HepG2 (cell line): ENCODE data around the gene TRIM37. TPM values are rescaled to one million over a fixed set of nuclear protein-coding genes. Genes with fewer than 3 reads are reported as not detected.

ENCODE experiments used
- ATAC-seq: fragments of 200-7000 bp; cut with Tn5 transposase; 3 replicates; pipeline ENCODE4 v1.9.1; 2020; ENCODE audit warnings: mild to moderate bottlenecking, moderate library complexity
- BruUV-seq: library from RNA; stranded (reverse); fragments of 400-500 nt; replicated peaks from 2 replicates; lab custom pipeline; 2021; lab: Mats Ljungman, UMichigan
- CTCF ChIA-PET: fragments of 300-600 bp; formaldehyde crosslinking; extraction: SDS; loops from one replicate; lab custom pipeline; 2021; ENCODE audit warnings: low total read pairs, inconsistent platforms, low intra/inter-chr PET ratio; lab: Yijun Ruan, JAX
- POLR2A ChIA-PET: fragments of 350-600 bp; sonication (Branson Sonifier 250); formaldehyde crosslinking; loops from one replicate; lab custom pipeline; 2020; ENCODE audit warnings: antibody characterized with exemption, inconsistent platforms; lab: Yijun Ruan, JAX
- DNase-seq: peaks from one replicate; pipeline ENCODE4 v3.0.0-alpha.2; 2015; ENCODE audit warnings: low spot score
- FAIRE-seq: peaks from 3 replicates; lab custom pipeline; 2011; peaks lifted over from hg19 to GRCh38; lab: Jason Lieb, UNC
- H2AFZ ChIP-seq: one replicate; pipeline ENCODE4 v1.6.1; 2011; ENCODE audit warnings: low read length, inconsistent platforms
- H3K27ac ChIP-seq: fragments of 300-600 bp; 3 replicates; pipeline ENCODE4 v1.8.0; 2011; ENCODE audit warnings: mixed run types, mild to moderate bottlenecking, mixed read lengths, low read length, inconsistent platforms; ENCODE audit not compliant: insufficient read depth; ENCODE audit errors: extremely low read length
- H3K27me3 ChIP-seq, 2 experiments: fragments of 200-600 bp in 1 of 2; 2 replicates in 1 of 2; 3 replicates in 1 of 2; pipeline versions ENCODE4 v1.6.0 to v1.8.0; 2011; ENCODE audit warnings: low read length in 2 of 2, mild to moderate bottlenecking in 2 of 2, moderate library complexity in 2 of 2, inconsistent platforms in 1 of 2; ENCODE audit not compliant: insufficient read depth in 2 of 2, control insufficient read depth in 1 of 2
- H3K36me3 ChIP-seq, 2 experiments: fragments of 200-600 bp in 1 of 2; replicated peaks in 1 of 2; 2 replicates in 1 of 2; 3 replicates in 1 of 2; pipeline versions ENCODE4 v1.5.1 to v1.8.0; 2011; ENCODE audit warnings: low read length in 2 of 2, inconsistent platforms in 1 of 2; ENCODE audit not compliant: insufficient read depth in 2 of 2, control insufficient read depth in 1 of 2
- H3K4me1 ChIP-seq: 2 replicates; pipeline ENCODE4 v1.5.1; 2012; ENCODE audit warnings: low read length, inconsistent platforms; ENCODE audit not compliant: insufficient read depth
- H3K4me2 ChIP-seq: 2 replicates; pipeline ENCODE4 v1.6.0; 2011; ENCODE audit warnings: low read depth, low read length, inconsistent platforms
- H3K4me3 ChIP-seq, 3 experiments: fragments of 200-600 bp in 1 of 3; sonication (generic), shearing (Covaris generic) in 1 of 3; replicated peaks in 1 of 3; 2 replicates each; pipeline ENCODE4 v1.5.1; 2011 to 2016; ENCODE audit warnings: low read length in 3 of 3, inconsistent platforms in 2 of 3, low read depth in 2 of 3, mild to moderate bottlenecking in 2 of 3, control low read depth in 1 of 3, mixed read lengths in 1 of 3; ENCODE audit not compliant: insufficient read depth in 1 of 3
- H3K79me2 ChIP-seq: one replicate; pipeline ENCODE4 v1.6.1; 2011; ENCODE audit warnings: low read length, inconsistent platforms; ENCODE audit not compliant: insufficient read depth
- H3K9ac ChIP-seq: 2 replicates; pipeline ENCODE4 v1.6.0; 2011; ENCODE audit warnings: mild to moderate bottlenecking, low read depth, low read length, inconsistent platforms; ENCODE audit not compliant: insufficient read depth
- H3K9me3 ChIP-seq: 2 replicates; pipeline ENCODE4 v1.5.1; 2012; ENCODE audit warnings: mild to moderate bottlenecking, low read length
- H4K20me1 ChIP-seq: 2 replicates; pipeline ENCODE4 v1.6.0; 2011; ENCODE audit warnings: inconsistent platforms, mild to moderate bottlenecking, low read length, moderate library complexity; ENCODE audit not compliant: insufficient read depth
- CEBPB ChIP-seq: IDR thresholded peaks from 2 replicates; pipeline ENCODE4 v1.6.1; 2011; ENCODE audit warnings: low read depth, low read length, improper control_type of control experiment, borderline replicate concordance
- ZFP90 ChIP-seq: sonication (generic); formaldehyde crosslinking; IDR thresholded peaks from 2 replicates; pipeline ENCODE4 v1.8.0; 2022; ENCODE audit warnings: missing genetic modification reagents, mild to moderate bottlenecking, inconsistent platforms, borderline replicate concordance
- ZNF138 ChIP-seq: sonication (generic); formaldehyde crosslinking; IDR thresholded peaks from 2 replicates; pipeline ENCODE4 v1.5.0; 2020; ENCODE audit warnings: mild to moderate bottlenecking, low read depth, missing genetic modification reagents
- WGBS: methylation state at CpG from one replicate; pipeline ENCODE4 v1.1.6; 2017; ENCODE audit warnings: low lambda C conversion rate; 5-methylcytosine and 5-hydroxymethylcytosine counted together
- in situ Hi-C: cut with HindIII; loops from 2 replicates; pipeline ENCODE4 v1.10.0; 2017; ENCODE audit warnings: low pct_unique_long_range_greater_than_20kb; ENCODE audit not compliant: extremely low pct_ligation_motif_present
- intact Hi-C: fragments of 100-400 bp; cut with micrococcal nuclease; formaldehyde crosslinking; loops from one replicate; pipeline ENCODE4 v1.10.0; 2022; ENCODE audit not compliant: unreplicated experiment
- polyA plus RNA-seq, 8 experiments: library from polyadenylated mRNA; depleted of rRNA in 3 of 8; stranded (reverse) in 7 of 8; unstranded in 1 of 8; fragments of >200 nt; fragmentation: Illumina TruSeq in 4 of 8; extraction: Trizol in 4 of 8; gene quantifications; 2 replicates each; pipeline versions ENCODE4 v1.2.1 to v1.2.3, GENCODE V29; 2011 to 2016; ENCODE audit warnings: low read depth in 4 of 8, missing spikeins in 1 of 8, mixed read lengths in 1 of 8; ENCODE audit not compliant: insufficient read depth in 1 of 8
- total RNA-seq, 5 experiments: library from RNA; depleted of rRNA; stranded (reverse); fragments of >200 nt; fragmentation: Illumina TruSeq; extraction: Trizol; gene quantifications; 2 replicates each; pipeline ENCODE4 v1.2.3, GENCODE V29; 2016; ENCODE audit warnings: low read depth in 1 of 5
- TF ChIP-seq, protein P1 (sequence below), 2 experiments: sonication (generic) in 1 of 2; formaldehyde crosslinking in 1 of 2; IDR thresholded peaks; 2 replicates each; pipeline versions ENCODE4 v1.4.0 to v1.6.1; 2016 to 2020; ENCODE audit warnings: borderline replicate concordance in 1 of 2, low read depth in 1 of 2, mild to moderate bottlenecking in 1 of 2, missing genetic modification reagents in 1 of 2
- TF ChIP-seq, protein P2 (sequence below): IDR thresholded peaks from 2 replicates; pipeline ENCODE4 v1.6.1; 2016; ENCODE audit warnings: missing genetic modification reagents, missing compliant biosample characterization

Gene TRIM37
- total and polyA plus RNA-seq, 2 of the 13 experiments (the other 11 are each of a cell fraction or from before 2014, with no cell fraction given) = 12.4 to 39.1 TPM

DNA sequence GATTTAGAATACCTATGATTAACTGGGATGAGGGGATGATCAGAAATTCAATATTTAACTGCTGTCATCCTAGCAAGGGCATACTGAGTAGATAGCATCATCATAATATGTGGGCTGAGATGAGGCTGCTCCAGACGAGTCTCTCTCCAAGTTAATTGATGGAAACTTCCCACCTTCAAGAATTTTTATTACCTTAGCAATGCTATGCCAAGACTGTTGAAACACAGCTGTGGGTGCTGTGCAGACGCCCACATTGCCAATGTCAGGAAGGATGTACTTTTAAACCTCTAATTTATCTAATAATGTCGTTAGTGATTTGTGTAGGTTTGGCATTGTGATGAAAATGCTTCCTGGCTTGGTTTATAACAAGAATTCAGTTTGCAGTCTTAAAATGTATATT lies 170.4 kb downstream of the TRIM37 start:
- no peak for ATAC-seq

DNA sequence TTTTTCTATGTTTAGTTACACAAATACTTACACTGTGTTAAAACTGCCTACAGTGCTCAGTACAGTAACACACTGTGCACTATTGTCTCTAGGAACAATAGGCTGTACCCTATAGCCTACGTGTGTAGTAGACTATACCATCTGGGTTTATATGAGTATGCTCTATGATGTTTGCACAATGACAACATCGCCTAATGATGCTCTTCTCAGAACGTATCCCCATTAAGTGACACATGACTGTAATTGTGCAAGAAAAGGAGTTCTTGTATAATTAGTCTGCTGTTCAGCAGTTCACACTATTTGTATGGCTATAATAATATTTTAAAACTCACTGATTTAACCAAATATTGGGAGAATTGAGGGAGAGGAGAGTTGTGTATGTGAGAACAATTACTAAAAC lies 173.7 kb downstream of the TRIM37 start:
- TF ChIP-seq, protein P1, sequence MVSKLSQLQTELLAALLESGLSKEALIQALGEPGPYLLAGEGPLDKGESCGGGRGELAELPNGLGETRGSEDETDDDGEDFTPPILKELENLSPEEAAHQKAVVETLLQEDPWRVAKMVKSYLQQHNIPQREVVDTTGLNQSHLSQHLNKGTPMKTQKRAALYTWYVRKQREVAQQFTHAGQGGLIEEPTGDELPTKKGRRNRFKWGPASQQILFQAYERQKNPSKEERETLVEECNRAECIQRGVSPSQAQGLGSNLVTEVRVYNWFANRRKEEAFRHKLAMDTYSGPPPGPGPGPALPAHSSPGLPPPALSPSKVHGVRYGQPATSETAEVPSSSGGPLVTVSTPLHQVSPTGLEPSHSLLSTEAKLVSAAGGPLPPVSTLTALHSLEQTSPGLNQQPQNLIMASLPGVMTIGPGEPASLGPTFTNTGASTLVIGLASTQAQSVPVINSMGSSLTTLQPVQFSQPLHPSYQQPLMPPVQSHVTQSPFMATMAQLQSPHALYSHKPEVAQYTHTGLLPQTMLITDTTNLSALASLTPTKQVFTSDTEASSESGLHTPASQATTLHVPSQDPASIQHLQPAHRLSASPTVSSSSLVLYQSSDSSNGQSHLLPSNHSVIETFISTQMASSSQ (IDR thresholded peaks at IDR 0.05; ENCODE audit: low read depth) = no peak
- TF ChIP-seq, protein P1 (CRISPR knock-in tag; IDR thresholded peaks at IDR 0.05; ENCODE audit: borderline replicate concordance) = no peak
- 0 out of 2 replicates have a peak, but pooled peaks have one; percentile 1 for TF ChIP-seq CEBPB
- Histone ChIP-seq H3K4me1 (no peaks in the 10 kb centered on the region), H3K27me3 (peaks cover 0 to 3% of the 10 kb centered on the region in 2 experiments; a peak in 1 of 5 replicates), H3K79me2 (no peaks in the 10 kb centered on the region), H4K20me1 (no peaks in the 10 kb centered on the region), H3K4me2 (no peak overlapping the region), H2AFZ (no peak overlapping the region), H3K36me3 (no peaks in the 10 kb centered on the region), H3K9me3 (no peaks in the 10 kb centered on the region), H3K27ac (no peak overlapping the region), H3K9ac (no peak overlapping the region), H3K4me3 (no peak overlapping the region)
- WGBS = 12% methylated on average over 3 of the region's 3 CpGs
- in situ Hi-C loops = no loop called here
- ChIA-PET POLR2A (no interaction called here), CTCF (no interaction called here)
- intact Hi-C loops = no loop called here
- DNase-seq (no peak), ATAC-seq (no peak), FAIRE-seq (no peak)
- no TSS peak for BruUV-seq

More for the DNA sequence above, 170.4 kb downstream of the TRIM37 start:
- no peaks in the 10 kb centered on the region for H3K79me2 ChIP-seq
- no peaks in the 10 kb centered on the region for H3K9me3 ChIP-seq
- TF ChIP-seq ZNF138 (CRISPR knock-in tag) = no peak
- TF ChIP-seq, protein P2, sequence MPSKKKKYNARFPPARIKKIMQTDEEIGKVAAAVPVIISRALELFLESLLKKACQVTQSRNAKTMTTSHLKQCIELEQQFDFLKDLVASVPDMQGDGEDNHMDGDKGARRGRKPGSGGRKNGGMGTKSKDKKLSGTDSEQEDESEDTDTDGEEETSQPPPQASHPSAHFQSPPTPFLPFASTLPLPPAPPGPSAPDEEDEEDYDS (CRISPR knock-in tag) = no peak
- TF ChIP-seq ZFP90 (CRISPR knock-in tag) = no peak
- POLR2A ChIA-PET = no interaction called here
- no peak overlapping the region for H2AFZ ChIP-seq
- H3K4me2 ChIP-seq = no peak overlapping the region
- peaks cover 0 to 3% of the 10 kb centered on the region in 2 experiments; a peak in 1 of 5 replicates for H3K27me3 ChIP-seq
- in situ Hi-C loops = no loop called here
- DNase-seq (no peak), FAIRE-seq (no peak)
- no peak overlapping the region for H3K9ac ChIP-seq
- no peaks in the 10 kb centered on the region for H4K20me1 ChIP-seq
- CTCF ChIA-PET = no interaction called here
- no TSS peak for BruUV-seq
- no peak overlapping the region for H3K27ac ChIP-seq
- H3K36me3 ChIP-seq = no peaks in the 10 kb centered on the region
- no peaks in the 10 kb centered on the region for H3K4me1 ChIP-seq
- H3K4me3 ChIP-seq = no peak overlapping the region
- WGBS = 9% methylated on average over 3 of the region's 3 CpGs
- intact Hi-C loops = loop anchor here (2.0 kb wide), 1 partner anchor 19 kb away; no protein-coding TSS in a partner anchor
